Effector CD4-positive, alpha-beta T cell (primary cell): ENCODE measurements around the gene NBEAL1.
"Not testable (repeated sequence)": the region's sequence is repeated elsewhere in the genome, so short reads cannot be mapped to it uniquely, and the experiment has no call there.

Source experiments
- DNase-seq: peaks from one replicate; pipeline ENCODE4 v3.0.0-alpha.2; 2020
- total RNA-seq: gene quantifications from one replicate; lab custom pipeline; 2026; lab: John Stamatoyannopoulos, UW

NBEAL1 gene
- total RNA-seq, result 42.6 reads per million, percentile 65 among the genes with 10 or more reads in this experiment

GRCh38 chr2:203014456-203015199 is at the start of gene NBEAL1:
NBEAL1 (plus strand) TSS chr2:203014875; CDS start chr2:203016385, 1,510 bp downstream.
- DNase-seq, result peak; percentile 92

DNA sequence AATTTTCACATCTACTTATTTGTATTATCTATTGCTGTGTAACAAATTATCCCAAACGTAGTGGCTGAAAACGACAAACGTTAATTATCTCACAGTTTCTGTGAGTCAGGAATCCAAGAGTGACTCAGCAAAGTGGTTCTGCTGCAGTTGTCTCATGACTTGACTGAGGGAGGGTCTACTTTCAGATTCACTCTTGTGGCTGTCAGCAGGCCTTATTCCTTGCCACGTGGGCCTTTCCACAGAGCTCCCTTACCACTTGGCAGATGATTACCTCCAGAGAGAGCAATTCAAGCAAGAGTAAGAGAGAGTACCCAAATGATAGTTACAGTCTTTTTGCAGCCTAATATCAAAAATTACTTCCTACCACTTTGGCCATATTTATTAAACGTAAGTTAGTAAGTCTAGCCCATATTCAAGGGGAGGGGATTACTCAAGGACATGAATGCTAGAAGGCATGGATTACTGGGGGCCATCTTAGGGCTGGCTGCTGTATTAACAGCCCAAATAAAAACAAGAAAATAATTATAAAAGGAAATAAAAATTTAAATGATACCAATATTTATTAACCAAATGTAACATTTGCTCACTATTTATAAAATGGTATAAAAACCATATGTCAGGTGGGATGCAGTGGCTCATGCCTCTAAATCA is 48.7 kb upstream of the NBEAL1 start:
- DNase-seq, result no peak

DNA sequence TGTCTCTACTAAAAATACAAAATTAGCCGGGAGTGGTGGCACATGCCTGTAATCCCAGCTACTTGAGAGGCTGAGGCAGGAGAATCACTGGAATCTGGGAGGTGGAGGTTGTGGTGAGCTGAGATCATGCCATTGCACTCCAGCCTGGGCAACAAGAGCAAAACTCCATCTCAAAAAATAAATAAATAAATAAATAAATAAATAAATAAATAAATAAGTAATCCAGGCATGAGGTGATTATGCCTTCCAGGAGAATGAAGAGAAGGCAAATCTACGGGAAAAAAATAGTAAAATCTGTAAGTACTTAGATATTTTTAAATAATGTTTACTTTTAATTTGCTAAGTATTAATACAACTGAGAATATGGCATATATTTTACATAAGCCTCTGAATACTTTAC is 45.3 kb upstream of the NBEAL1 start:
- DNase-seq, result not testable (repeated sequence)

DNA sequence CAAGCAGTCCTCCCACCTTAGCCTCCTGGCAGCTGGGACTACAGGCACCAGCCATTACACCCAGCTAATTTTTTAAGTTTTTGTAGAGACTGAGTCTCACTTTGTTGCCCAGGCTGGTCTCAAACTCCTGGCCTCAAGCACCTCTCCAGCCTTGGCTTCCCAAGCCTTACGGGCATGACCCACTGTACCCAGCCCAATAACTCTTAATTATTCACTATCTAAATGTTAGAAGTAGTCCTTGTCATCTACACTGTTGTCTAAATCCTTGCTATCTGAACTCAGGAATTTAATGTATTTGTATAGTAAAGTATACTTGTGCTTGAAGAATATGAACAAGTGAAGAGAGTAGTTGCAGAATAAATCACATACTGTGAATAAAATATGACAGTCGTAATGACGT is 37.9 kb upstream of the NBEAL1 start:
- DNase-seq, result no peak

- no peak for DNase-seq
Measured at GRCh38 chr2:202982779-202983491, 31.7 kb upstream of the NBEAL1 start.

DNA sequence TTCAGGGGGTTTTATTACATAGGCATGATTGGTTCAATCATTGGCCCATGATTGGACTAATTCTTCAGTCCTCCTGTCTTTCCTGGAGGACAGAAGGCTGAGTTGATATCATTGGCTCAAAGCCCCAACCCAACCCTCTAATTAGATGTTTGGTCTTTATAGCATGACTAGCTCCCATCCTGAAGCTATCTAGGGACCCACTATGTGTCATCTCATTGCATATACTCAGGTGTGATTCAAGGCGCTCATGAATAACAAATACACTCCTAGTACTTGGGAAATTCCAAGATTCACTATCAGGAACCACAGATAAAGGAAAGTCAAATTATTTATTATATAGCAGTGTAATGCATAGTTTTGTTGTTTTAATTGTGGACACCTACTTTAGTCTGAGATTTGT is 24.9 kb upstream of the NBEAL1 start:
- no peak for DNase-seq

DNA sequence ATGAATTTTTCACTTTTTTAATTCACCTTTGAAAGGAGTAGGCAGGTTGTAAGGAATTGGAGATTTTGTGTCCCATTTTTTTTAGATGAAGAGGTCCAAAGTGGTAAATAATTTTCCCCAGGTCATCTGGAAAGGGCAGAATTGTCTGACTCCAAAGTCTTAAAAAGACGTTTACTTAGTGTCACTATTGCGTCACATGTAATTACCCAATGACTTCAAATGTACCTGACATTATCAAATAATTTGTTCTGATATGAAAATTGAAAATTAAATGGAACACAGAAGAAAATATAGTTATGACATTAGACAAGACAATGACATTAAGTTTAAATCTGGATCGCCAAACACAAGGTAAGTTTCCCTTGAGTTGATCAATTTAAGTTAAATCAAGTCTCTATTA is 24.2 kb upstream of the NBEAL1 start:
- DNase-seq, result no peak

DNA sequence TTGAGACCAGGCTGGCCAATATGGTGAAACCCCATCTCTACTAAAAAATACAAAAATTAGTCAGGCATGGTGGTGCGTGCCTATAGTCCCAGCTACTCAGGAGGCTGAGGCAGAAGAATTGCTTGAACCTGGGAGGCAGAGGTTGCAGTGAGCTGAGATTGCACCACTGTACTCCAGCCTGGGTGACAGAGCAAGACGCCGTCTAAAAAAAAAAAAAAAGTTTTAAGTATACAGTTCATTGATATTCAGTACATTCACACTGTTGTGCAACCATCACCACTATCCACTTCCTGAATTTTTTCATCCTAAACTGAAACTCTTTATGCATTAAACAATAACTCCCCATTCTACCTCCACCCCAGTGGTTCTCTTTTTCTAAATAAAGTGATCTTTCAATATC is 17.6 kb upstream of the NBEAL1 start:
- DNase-seq, result not testable (repeated sequence)

- no peak for DNase-seq
Measured at GRCh38 chr2:203002054-203002821, 12.4 kb upstream of the NBEAL1 start.

DNA sequence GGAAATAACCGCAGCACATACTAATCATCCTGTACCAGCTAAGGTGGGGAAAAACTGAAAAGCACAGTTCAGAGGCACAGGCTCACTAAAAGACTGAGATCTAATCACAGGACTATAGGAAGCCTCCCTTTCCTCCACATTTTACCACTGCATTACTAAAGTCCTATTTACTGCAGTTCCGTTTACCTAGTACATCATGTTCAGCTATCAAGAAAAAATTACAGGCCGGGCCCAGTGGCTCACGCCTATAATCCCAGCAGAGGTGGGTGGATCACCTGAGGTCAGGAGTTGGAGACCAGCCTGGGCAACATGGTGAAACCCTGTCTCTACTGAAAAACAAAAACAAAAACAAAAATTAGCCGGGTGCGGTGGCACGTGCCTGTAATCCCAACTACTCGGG is 11.0 kb upstream of the NBEAL1 start:
- no peak for DNase-seq

GRCh38 chr2:203016716-203017115 is 2.0 kb downstream of the NBEAL1 start:
- DNase-seq, result no peak

DNA sequence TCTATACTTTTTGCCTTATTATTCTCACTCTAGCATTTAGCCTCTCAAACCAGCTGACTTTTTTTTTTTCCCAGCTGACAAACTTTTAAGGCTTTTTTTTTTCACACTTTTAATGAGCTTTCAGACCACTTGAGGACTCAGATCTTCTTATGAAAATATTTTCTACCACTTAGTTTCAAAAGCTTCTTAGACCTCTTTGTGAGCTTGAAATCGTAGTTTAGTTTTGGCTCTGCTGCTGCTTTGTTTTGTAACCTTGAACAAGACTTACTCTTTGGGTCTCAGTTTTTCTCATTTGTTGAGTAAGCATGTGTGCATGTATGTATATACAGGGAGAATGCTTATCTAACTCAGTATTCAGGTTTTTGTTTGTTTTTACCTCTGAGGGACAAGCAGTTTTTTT is 3.5 kb downstream of the NBEAL1 start:
- DNase-seq, result no peak

GRCh38 chr2:203019142-203019541 is 4.5 kb downstream of the NBEAL1 start:
- DNase-seq, result no peak

GRCh38 chr2:203021991-203022390 is 7.3 kb downstream of the NBEAL1 start:
- DNase-seq, result no peak

GRCh38 chr2:203022751-203023150 is 8.1 kb downstream of the NBEAL1 start:
- DNase-seq, result no peak

- DNase-seq, result no peak
Measured at GRCh38 chr2:203025592-203025991, 10.9 kb downstream of the NBEAL1 start.

GRCh38 chr2:203030545-203030944 is 15.9 kb downstream of the NBEAL1 start:
- no peak for DNase-seq

- no peak for DNase-seq
Measured at GRCh38 chr2:203030991-203031390, 16.3 kb downstream of the NBEAL1 start.

DNA sequence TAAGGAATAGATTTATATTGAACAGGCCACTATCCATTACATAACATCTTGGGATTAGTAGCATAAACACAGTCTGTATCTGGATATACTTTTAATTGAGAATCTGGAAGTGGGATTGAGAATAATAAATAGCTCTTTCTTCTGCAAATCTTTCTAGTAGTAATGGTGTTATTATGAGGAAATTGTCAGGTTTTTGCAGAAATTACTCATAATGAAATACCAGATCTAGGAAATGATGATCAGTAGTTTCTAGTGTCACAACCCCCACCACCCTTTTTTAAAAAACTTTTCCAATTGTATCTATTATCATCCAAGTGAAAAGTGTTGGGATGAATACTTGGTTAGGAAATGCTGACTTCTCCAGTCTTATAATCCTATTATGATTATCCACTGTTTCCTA is 18.7 kb downstream of the NBEAL1 start:
- no peak for DNase-seq

DNA sequence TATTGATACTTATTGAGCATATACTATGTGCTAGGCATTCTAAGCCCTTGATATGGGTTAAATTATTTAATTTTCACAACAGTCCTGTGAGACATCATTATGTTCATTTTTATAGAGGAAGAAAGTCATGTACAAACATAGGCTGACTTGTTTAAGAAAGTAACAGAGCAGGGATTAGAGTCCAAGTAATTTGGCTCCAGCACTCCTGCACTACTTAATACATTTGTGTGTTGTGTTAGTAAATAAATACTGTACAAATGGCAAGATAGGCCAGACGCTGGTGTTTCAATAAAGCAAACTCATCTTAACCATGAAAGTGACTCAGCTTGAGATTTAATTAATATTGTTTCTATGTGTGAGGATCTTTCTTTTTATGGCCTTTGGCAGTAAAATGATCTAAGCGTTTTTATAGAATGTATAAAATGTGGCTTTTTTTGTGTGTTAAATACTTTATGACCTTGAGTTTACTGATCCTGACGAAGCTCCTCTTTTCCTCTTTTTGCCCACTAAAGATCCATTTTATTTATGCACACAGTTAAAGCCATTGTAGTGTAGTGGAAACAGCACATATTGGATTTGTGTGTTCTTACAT is 21.3 kb downstream of the NBEAL1 start:
- DNase-seq, result no peak

- no peak for DNase-seq
Measured at GRCh38 chr2:203037026-203037425, 22.4 kb downstream of the NBEAL1 start.

GRCh38 chr2:203038586-203038985 is 23.9 kb downstream of the NBEAL1 start:
- no peak for DNase-seq

DNA sequence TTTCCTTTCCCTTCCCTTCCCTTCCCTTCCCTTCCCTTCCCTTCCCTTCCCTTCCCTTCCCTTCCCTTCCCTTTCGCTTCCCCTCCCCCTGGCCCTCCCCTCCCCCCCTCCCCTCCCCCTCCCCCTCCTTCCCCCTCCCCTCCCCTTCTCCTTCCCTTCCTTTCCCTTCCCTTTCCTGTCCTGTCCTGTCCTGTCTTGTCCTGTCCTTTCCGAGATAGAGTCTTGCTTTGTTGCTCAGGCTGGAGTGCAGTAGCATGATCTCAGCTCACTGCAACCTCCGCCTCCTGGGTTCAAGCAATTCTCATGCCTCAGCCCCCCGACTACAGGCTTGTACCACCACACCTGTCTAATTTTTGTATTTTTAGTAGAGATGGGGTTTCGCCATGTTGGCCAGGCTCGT is 24.5 kb downstream of the NBEAL1 start:
- not testable (repeated sequence) for DNase-seq
